HepG2 (cell line): Measurements from ENCODE around the gene MBOAT7. TPM values are rescaled to one million over a fixed set of nuclear protein-coding genes. Genes with fewer than 3 reads are reported as not detected.

Experiments used
- AGO2 ChIP-seq: fragments of 200-400 bp; formaldehyde crosslinking; optimal IDR thresholded peaks from 2 replicates; pipeline ENCODE3; 2017; ENCODE audit warnings: mild to moderate bottlenecking, low read depth, low read length, moderate library complexity
- AHDC1 ChIP-seq: sonication (generic); formaldehyde crosslinking; IDR thresholded peaks from 2 replicates; pipeline ENCODE4 v1.5.1; 2020; ENCODE audit warnings: mild to moderate bottlenecking, missing genetic modification reagents, borderline replicate concordance
- ELK4 ChIP-seq: sonication (generic); formaldehyde crosslinking; IDR thresholded peaks from 2 replicates; pipeline ENCODE4 v1.9.0; 2021; ENCODE audit warnings: missing genetic modification reagents, borderline replicate concordance
- FOXM1 ChIP-seq: sonication (generic); formaldehyde crosslinking; IDR thresholded peaks from 2 replicates; pipeline ENCODE4 v1.5.0; 2020; ENCODE audit warnings: missing genetic modification reagents
- NCOA2 ChIP-seq: sonication (generic); formaldehyde crosslinking; IDR thresholded peaks from 2 replicates; pipeline ENCODE4 v1.8.0; 2022; ENCODE audit warnings: inconsistent platforms
- PRDM4 ChIP-seq: sonication (generic); formaldehyde crosslinking; IDR thresholded peaks from 2 replicates; pipeline ENCODE4 v1.9.0; 2021; ENCODE audit warnings: missing genetic modification reagents, borderline replicate concordance
- SMARCE1 ChIP-seq: fragments of 450-650 bp; IDR thresholded peaks from 2 replicates; pipeline ENCODE4 v1.6.1; 2017; ENCODE audit warnings: borderline replicate concordance
- ZBTB33 ChIP-seq: sonication (generic); formaldehyde crosslinking; IDR thresholded peaks from 2 replicates; pipeline ENCODE4 v1.4.0; 2020; ENCODE audit warnings: missing genetic modification reagents
- ZBTB43 ChIP-seq: sonication (generic); formaldehyde crosslinking; conservative IDR thresholded peaks from 2 replicates; pipeline ENCODE4 v1.4.0; 2020; ENCODE audit warnings: missing genetic modification reagents
- ZNF205 ChIP-seq: IDR thresholded peaks from 2 replicates; pipeline ENCODE4 v1.6.1; 2018; ENCODE audit warnings: missing biosample characterization, missing genetic modification reagents
- ZNF503 ChIP-seq: sonication (generic); formaldehyde crosslinking; IDR thresholded peaks from 2 replicates; pipeline ENCODE4 v1.4.0; 2020; ENCODE audit warnings: missing genetic modification reagents
- polyA plus RNA-seq, 8 experiments: library from polyadenylated mRNA; depleted of rRNA in 3 of 8; stranded (reverse) in 7 of 8; unstranded in 1 of 8; fragments of >200 nt; fragmentation: Illumina TruSeq in 4 of 8; extraction: Trizol in 4 of 8; gene quantifications; 2 replicates each; pipeline versions ENCODE4 v1.2.1 to v1.2.3, GENCODE V29; 2011 to 2016; ENCODE audit warnings: low read depth in 4 of 8, missing spikeins in 1 of 8, mixed read lengths in 1 of 8; ENCODE audit not compliant: insufficient read depth in 1 of 8
- total RNA-seq, 5 experiments: library from RNA; depleted of rRNA; stranded (reverse); fragments of >200 nt; fragmentation: Illumina TruSeq; extraction: Trizol; gene quantifications; 2 replicates each; pipeline ENCODE4 v1.2.3, GENCODE V29; 2016; ENCODE audit warnings: low read depth in 1 of 5

MBOAT7 gene
- total and polyA plus RNA-seq, 2 of the 13 experiments (the other 11 are each of a cell fraction or from before 2014, with no cell fraction given) = 22.2 to 25.5 TPM

- TF ChIP-seq AHDC1 (CRISPR knock-in tag) (no peak), ZBTB33 (CRISPR knock-in tag) (no peak), ZNF503 (no peak), FOXM1 (CRISPR knock-in tag) (no peak), NCOA2 (no peak), ZBTB43 (CRISPR knock-in tag) (no peak), SMARCE1 (no peak), ZNF205 (no peak), ELK4 (CRISPR knock-in tag) (no peak), AGO2 (no peak), PRDM4 (no peak)
Measured at GRCh38 chr19:54133312-54133956, 55.9 kb downstream of the MBOAT7 start (continued).
